GM12864 (cell line): ENCODE data around the gene CALML5.

Experiments used
- DNase-seq: peaks from one replicate; pipeline ENCODE4 v3.0.0-alpha.2; 2011; ENCODE audit warnings: low read depth
- H3K4me3 ChIP-seq: 2 replicates; pipeline ENCODE4 v1.5.1; 2011; ENCODE audit warnings: mild to moderate bottlenecking, low read depth, low read length, control low read depth
- CTCF ChIP-seq: IDR thresholded peaks from 2 replicates; pipeline ENCODE4 v1.5.1; 2011; ENCODE audit warnings: low read depth, mild to moderate bottlenecking, moderate library complexity, low read length, control low read depth, inconsistent platforms; ENCODE audit errors: missing control alignments

The CALML5 gene

GRCh38 chr10:5538446-5538845, 39.1 kb upstream of the CALML5 start:
- no peak for DNase-seq
- H3K4me3 ChIP-seq, result no peak overlapping the region
- TF ChIP-seq CTCF, result no peak

- no peak for TF ChIP-seq CTCF
- no peak for DNase-seq
- no peak overlapping the region for H3K4me3 ChIP-seq
Observed at GRCh38 chr10:5537684-5538083, 38.3 kb upstream of the CALML5 start.

GRCh38 chr10:5536486-5537081, 37.2 kb upstream of the CALML5 start:
- TF ChIP-seq CTCF, result no peak
- DNase-seq, result no peak

GRCh38 chr10:5534880-5535856, 35.8 kb upstream of the CALML5 start:
- DNase-seq, result no peak
- no peak overlapping the region for H3K4me3 ChIP-seq
- no peak for TF ChIP-seq CTCF

More at GRCh38 chr10:5536486-5537081, 37.2 kb upstream of the CALML5 start:
- H3K4me3 ChIP-seq, result no peak overlapping the region

GRCh38 chr10:5534051-5534821, 34.9 kb upstream of the CALML5 start:
- no peak for DNase-seq
- no peak for TF ChIP-seq CTCF
- H3K4me3 ChIP-seq, result no peak overlapping the region

- H3K4me3 ChIP-seq, result no peak overlapping the region
- no peak for DNase-seq
- TF ChIP-seq CTCF, result no peak
Observed at GRCh38 chr10:5533098-5533731, 33.8 kb upstream of the CALML5 start.
